GM21447 (cell line): ENCODE measurements around the gene MVK.

ENCODE experiments used
- ATAC-seq: cut with Tn5 transposase; IDR thresholded peaks from one replicate; pipeline ENCODE4 v1.9.1; 2021; ENCODE audit not compliant: unreplicated experiment

Gene MVK

GRCh38 chr12:109573029-109573913 is at the start of gene MVK, which contains the start of gene MMAB:
Gene MVK (plus strand): TSS chr12:109573794. CDS start chr12:109574823, 1,029 bp downstream.
Gene MMAB (minus strand): TSS chr12:109573504. CDS start chr12:109573480, 24 bp downstream.
- ATAC-seq, result peak; percentile 94

- no peak for ATAC-seq
Observed at GRCh38 chr12:109524466-109525278, 48.9 kb upstream of the MVK start.

GRCh38 chr12:109525279-109525585 is 48.4 kb upstream of the MVK start:
- no peak for ATAC-seq

- ATAC-seq, result no peak
Observed at GRCh38 chr12:109527489-109528123, 46.0 kb upstream of the MVK start.

GRCh38 chr12:109529691-109530640 is 43.6 kb upstream of the MVK start:
- no peak for ATAC-seq

- ATAC-seq, result no peak
Observed at GRCh38 chr12:109531411-109531810, 42.2 kb upstream of the MVK start.

GRCh38 chr12:109532721-109533486 is 40.7 kb upstream of the MVK start:
- no peak for ATAC-seq

GRCh38 chr12:109533487-109533740 is 40.2 kb upstream of the MVK start:
- ATAC-seq, result no peak

GRCh38 chr12:109534456-109534855 is 39.1 kb upstream of the MVK start:
- ATAC-seq, result no peak

GRCh38 chr12:109535231-109535862 is 38.2 kb upstream of the MVK start:
- ATAC-seq, result no peak

- no peak for ATAC-seq
Observed at GRCh38 chr12:109535863-109536250, 37.7 kb upstream of the MVK start.

- no peak for ATAC-seq
Observed at GRCh38 chr12:109537136-109537535, 36.5 kb upstream of the MVK start.

- ATAC-seq, result no peak
Observed at GRCh38 chr12:109538191-109538863, 35.3 kb upstream of the MVK start.

- no peak for ATAC-seq
Observed at GRCh38 chr12:109539508-109539907, 34.1 kb upstream of the MVK start.

GRCh38 chr12:109540526-109541412 is 32.8 kb upstream of the MVK start:
- ATAC-seq, result no peak

- ATAC-seq, result no peak
Observed at GRCh38 chr12:109541413-109541726, 32.2 kb upstream of the MVK start.

- no peak for ATAC-seq
Observed at GRCh38 chr12:109542014-109542413, 31.6 kb upstream of the MVK start.

GRCh38 chr12:109542876-109543275 is 30.7 kb upstream of the MVK start:
- ATAC-seq, result no peak
